ENCODE measurements around the gene SLC6A17. TPM values are rescaled to one million over a fixed set of nuclear protein-coding genes. Genes with fewer than 3 reads are reported as not detected.

Gene SLC6A17
- total and polyA plus RNA-seq, 12 donors, result 0.06 to 0.45 (median 0.16) TPM; not detected in 4

- no peaks in the 10 kb centered on the region for H3K9me3 ChIP-seq
- peaks cover 18 to 93% (median 84%) of the 10 kb centered on the region in 7 donors for H3K27me3 ChIP-seq
- TF ChIP-seq CTCF (IDR thresholded peaks at IDR 0.05), result no peak
- WGBS, 2 donors, result 64 to 67% methylated on average over 8 of the region's 8 CpGs
- DNase-seq, result no peak
- ATAC-seq, result no peak
- intact Hi-C loops (cut with DNase I), result no loop called here
- no peak overlapping the region for H3K27ac ChIP-seq
- no peaks in the 10 kb centered on the region for H3K36me3 ChIP-seq
- H3K4me3 ChIP-seq, result no peak overlapping the region
- peaks cover 0 to 17% (median 11%) of the 10 kb centered on the region in 9 donors for H3K4me1 ChIP-seq
These were observed 2.0 kb downstream of the SLC6A17 start for GRCh38 chr1:110152133-110152785.

- H3K9me3 ChIP-seq, result no peaks in the 10 kb centered on the region
- DNase-seq, result no peak
- no peak overlapping the region for H3K4me3 ChIP-seq
- no peak for ATAC-seq
- intact Hi-C loops (cut with DNase I), result no loop called here
- peaks cover 18 to 88% (median 81%) of the 10 kb centered on the region in 7 donors for H3K27me3 ChIP-seq
- H3K36me3 ChIP-seq, result no peaks in the 10 kb centered on the region
- peaks cover 0 to 17% (median 11%) of the 10 kb centered on the region in 9 donors for H3K4me1 ChIP-seq
- TF ChIP-seq CTCF (IDR thresholded peaks at IDR 0.05), result no peak
- H3K27ac ChIP-seq, result no peak overlapping the region
These were observed 3.2 kb downstream of the SLC6A17 start for GRCh38 chr1:110153407-110153950.

GRCh38 chr1:110155878-110156522, 5.7 kb downstream of the SLC6A17 start:
- intact Hi-C loops (cut with DNase I), result no loop called here
- no peak overlapping the region for H3K4me3 ChIP-seq
- no peak overlapping the region for H3K27ac ChIP-seq
- WGBS, 2 donors, result 13% methylated on average over 7 of the region's 7 CpGs
- H3K27me3 ChIP-seq, result peaks cover 5 to 63% (median 56%) of the 10 kb centered on the region in 7 donors
- peak in 6 of 8 donors; percentile 61 to 78 (median 74) for ATAC-seq
- TF ChIP-seq CTCF (IDR thresholded peaks at IDR 0.05), result no peak
- H3K4me1 ChIP-seq, result peaks cover 0 to 7% (median 3%) of the 10 kb centered on the region in 9 donors
- H3K36me3 ChIP-seq, result no peaks in the 10 kb centered on the region
- no peaks in the 10 kb centered on the region for H3K9me3 ChIP-seq
- DNase-seq, result peak; percentile 55 to 73

- Histone ChIP-seq H3K27ac (no peak overlapping the region), H3K27me3 (peaks cover 0 to 42% (median 34%) of the 10 kb centered on the region in 7 donors), H3K4me1 (no peaks in the 10 kb centered on the region), H3K9me3 (no peaks in the 10 kb centered on the region), H3K4me3 (no peak overlapping the region), H3K36me3 (no peaks in the 10 kb centered on the region)
- intact Hi-C loops (cut with DNase I), result no loop called here
- 70 to 71% methylated on average over 5 of the region's 5 CpGs for WGBS, 2 donors
- ATAC-seq, result no peak
- no peak for TF ChIP-seq CTCF (IDR thresholded peaks at IDR 0.05)
- no peak for DNase-seq
These were observed 8.0 kb downstream of the SLC6A17 start for GRCh38 chr1:110158261-110158660.

Measured in heart right ventricle (tissue), 16 donors.